CD14-positive monocyte (primary cell): ENCODE results near the gene LARP6. TPM values are rescaled to one million over a fixed set of nuclear protein-coding genes. Genes with fewer than 3 reads are reported as not detected.

Experiments
- DNase-seq, 3 donors: peaks; one replicate each; pipeline ENCODE4 v3.0.0-alpha.2; 2011 to 2022
- H2AFZ ChIP-seq: 2 replicates; pipeline ENCODE4 v1.6.0; 2012; ENCODE audit warnings: mild to moderate bottlenecking, low read depth, low read length, inconsistent platforms; ENCODE audit not compliant: insufficient read depth, poor library complexity, severe bottlenecking
- H3K27ac ChIP-seq, 2 donors: 1 replicate in 1 of 2; 2 replicates in 1 of 2; pipeline ENCODE4 v1.5.1; 2012 to 2013; ENCODE audit warnings: low read length in 2 of 2, control low read depth in 1 of 2, inconsistent platforms in 1 of 2, low read depth in 1 of 2, mild to moderate bottlenecking in 1 of 2
- H3K27me3 ChIP-seq, 2 donors: one replicate each; pipeline versions ENCODE4 v1.6.0 to v1.6.1; 2011 to 2013; ENCODE audit warnings: low read length in 2 of 2; ENCODE audit not compliant: control insufficient read depth in 2 of 2, insufficient read depth in 2 of 2
- H3K36me3 ChIP-seq, 2 donors: replicated peaks in 1 of 2; 1 replicate in 1 of 2; 2 replicates in 1 of 2; pipeline versions ENCODE4 v1.5.1 to v1.6.1; 2012 to 2013; ENCODE audit warnings: low read length in 2 of 2, control low read depth in 1 of 2, inconsistent platforms in 1 of 2, mild to moderate bottlenecking in 1 of 2; ENCODE audit not compliant: insufficient read depth in 2 of 2, control insufficient read depth in 1 of 2
- H3K4me1 ChIP-seq, 2 donors: 1 replicate in 1 of 2; 2 replicates in 1 of 2; pipeline versions ENCODE4 v1.5.1 to v1.6.1; 2012 to 2013; ENCODE audit warnings: low read length in 2 of 2, control low read depth in 1 of 2, inconsistent platforms in 1 of 2, mild to moderate bottlenecking in 1 of 2, moderate library complexity in 1 of 2; ENCODE audit not compliant: insufficient read depth in 2 of 2, control insufficient read depth in 1 of 2
- H3K4me2 ChIP-seq: replicated peaks from 2 replicates; pipeline ENCODE3; 2012; ENCODE audit warnings: low read length, moderate library complexity, mild to moderate bottlenecking; ENCODE audit not compliant: poor library complexity, severe bottlenecking; ENCODE audit errors: extremely low read depth
- H3K4me3 ChIP-seq, 3 experiments: fragments of 200-600 bp in 1 of 3; sonication (generic) in 1 of 3; replicated peaks in 1 of 3; 1 replicate in 2 of 3; 2 replicates in 1 of 3; pipeline ENCODE4 v1.5.1; 2011 to 2013; ENCODE audit warnings: low read length in 3 of 3, mild to moderate bottlenecking in 3 of 3, control low read depth in 2 of 3, low read depth in 2 of 3, inconsistent platforms in 1 of 3, moderate library complexity in 1 of 3
- H3K79me2 ChIP-seq: 2 replicates; pipeline ENCODE4 v1.6.0; 2012; ENCODE audit warnings: mild to moderate bottlenecking, control low read depth, inconsistent platforms, low read length, moderate library complexity; ENCODE audit not compliant: insufficient read depth
- H3K9ac ChIP-seq: 2 replicates; pipeline ENCODE4 v1.6.0; 2017; ENCODE audit warnings: low read length, mild to moderate bottlenecking; ENCODE audit not compliant: insufficient read depth, poor library complexity, severe bottlenecking
- H3K9me3 ChIP-seq, 2 donors: replicated peaks in 1 of 2; 1 replicate in 1 of 2; 2 replicates in 1 of 2; pipeline versions ENCODE4 v1.5.1 to v1.6.1; 2012 to 2013; ENCODE audit warnings: low read length in 2 of 2, control low read depth in 1 of 2; ENCODE audit not compliant: control insufficient read depth in 1 of 2, insufficient read depth in 1 of 2
- H4K20me1 ChIP-seq: 2 replicates; pipeline ENCODE4 v1.6.0; 2012; ENCODE audit warnings: mild to moderate bottlenecking, low read length, control low read depth, moderate library complexity; ENCODE audit not compliant: insufficient read depth
- H3K27ac Mint-ChIP-seq, 7 donors: one replicate each; pipeline ENCODE4 v1.8.0; 2020; ENCODE audit warnings: mild to moderate bottlenecking in 7 of 7, mixed read lengths in 7 of 7, moderate library complexity in 6 of 7, inconsistent platforms in 2 of 7
- H3K27me3 Mint-ChIP-seq, 3 donors: one replicate each; pipeline ENCODE4 v1.8.0; 2021 to 2022; ENCODE audit warnings: low read depth in 3 of 3, mild to moderate bottlenecking in 3 of 3, mixed read lengths in 3 of 3, moderate library complexity in 3 of 3, inconsistent platforms in 1 of 3
- H3K36me3 Mint-ChIP-seq, 2 donors: one replicate each; pipeline ENCODE4 v1.8.0; 2020; ENCODE audit warnings: mixed read lengths in 2 of 2, inconsistent platforms in 1 of 2, mild to moderate bottlenecking in 1 of 2
- H3K4me1 Mint-ChIP-seq: one replicate; pipeline ENCODE4 v1.8.0; 2020; ENCODE audit warnings: mild to moderate bottlenecking, mixed read lengths
- H3K4me3 Mint-ChIP-seq, 2 donors: one replicate each; pipeline ENCODE4 v1.8.0; 2020; ENCODE audit warnings: mild to moderate bottlenecking in 2 of 2, mixed read lengths in 2 of 2, moderate library complexity in 1 of 2
- H3K9me3 Mint-ChIP-seq, 7 donors: one replicate each; pipeline ENCODE4 v1.8.0; 2020 to 2022; ENCODE audit warnings: mixed read lengths in 7 of 7, mild to moderate bottlenecking in 6 of 7, moderate library complexity in 6 of 7, inconsistent platforms in 2 of 7
- WGBS: methylation state at CpG from one replicate; pipeline ENCODE4 v1.1.5; 2013; ENCODE audit warnings: missing lambda C conversion rate; ENCODE audit not compliant: insufficient coverage; 5-methylcytosine and 5-hydroxymethylcytosine counted together
- intact Hi-C, 2 donors: fragments of 100-400 bp; cut with micrococcal nuclease; formaldehyde crosslinking; loops; one replicate each; pipeline versions ENCODE4 v1.15.0 to v1.15.1; 2023
- polyA plus RNA-seq, 3 donors: library from polyadenylated mRNA; depleted of rRNA in 1 of 3; unstranded in 2 of 3; stranded (reverse) in 1 of 3; fragments of 300-500 nt in 2 of 3; fragments of >200 nt in 1 of 3; fragmentation: Illumina TruSeq in 2 of 3; gene quantifications; 1 replicate in 2 of 3; 2 replicates in 1 of 3; pipeline ENCODE4 v1.2.3, GENCODE V29; 2012 to 2021
- TF ChIP-seq, protein P1 (sequence below): fragments of 200-600 bp; IDR thresholded peaks from one replicate; pipeline ENCODE4 v1.8.0; 2022; ENCODE audit warnings: antibody characterized with exemption, mild to moderate bottlenecking

Gene LARP6
- polyA plus RNA-seq, 3 donors = not detected

DNA sequence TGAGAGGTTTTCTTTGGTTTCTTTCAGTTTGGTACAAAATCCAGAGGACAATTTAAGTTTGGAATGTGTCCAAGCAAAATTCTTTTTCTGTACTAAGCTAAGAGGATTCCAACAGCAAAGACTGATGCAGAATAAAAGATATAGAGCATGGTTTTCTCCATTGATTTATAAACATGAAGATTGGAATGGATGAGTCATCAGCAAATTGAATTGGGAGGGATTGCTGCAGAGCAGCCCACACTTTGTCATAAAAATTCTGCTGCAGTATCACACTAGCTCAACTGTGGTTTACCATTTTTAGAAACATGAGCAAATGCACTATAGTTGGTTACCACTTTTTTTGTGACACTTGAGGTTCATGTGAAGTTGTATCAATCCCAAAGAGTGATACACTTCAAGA is 16.1 kb upstream of the LARP6 start:
- Mint-ChIP-seq H3K9me3 (peaks cover 0 to 6% (median 2%) of the 10 kb centered on the region in 7 donors), H3K27me3 (peaks cover 6 to 14% (median 11%) of the 10 kb centered on the region in 3 donors), H3K27ac (no peak overlapping the region), H3K4me1 (no peaks in the 10 kb centered on the region), H3K36me3 (no peaks in the 10 kb centered on the region), H3K4me3 (no peak overlapping the region)
- Histone ChIP-seq H3K4me3 (no peak overlapping the region), H3K4me2 (no peak overlapping the region), H4K20me1 (no peaks in the 10 kb centered on the region), H3K27ac (no peak overlapping the region), H3K36me3 (no peaks in the 10 kb centered on the region), H3K27me3 (peaks cover 2 to 10% of the 10 kb centered on the region in 2 donors), H3K9ac (no peak overlapping the region), H3K4me1 (no peaks in the 10 kb centered on the region), H3K79me2 (no peaks in the 10 kb centered on the region), H2AFZ (no peak overlapping the region), H3K9me3 (no peaks in the 10 kb centered on the region)
- intact Hi-C loops = no loop called here
- no peak for DNase-seq
- TF ChIP-seq, protein P1, sequence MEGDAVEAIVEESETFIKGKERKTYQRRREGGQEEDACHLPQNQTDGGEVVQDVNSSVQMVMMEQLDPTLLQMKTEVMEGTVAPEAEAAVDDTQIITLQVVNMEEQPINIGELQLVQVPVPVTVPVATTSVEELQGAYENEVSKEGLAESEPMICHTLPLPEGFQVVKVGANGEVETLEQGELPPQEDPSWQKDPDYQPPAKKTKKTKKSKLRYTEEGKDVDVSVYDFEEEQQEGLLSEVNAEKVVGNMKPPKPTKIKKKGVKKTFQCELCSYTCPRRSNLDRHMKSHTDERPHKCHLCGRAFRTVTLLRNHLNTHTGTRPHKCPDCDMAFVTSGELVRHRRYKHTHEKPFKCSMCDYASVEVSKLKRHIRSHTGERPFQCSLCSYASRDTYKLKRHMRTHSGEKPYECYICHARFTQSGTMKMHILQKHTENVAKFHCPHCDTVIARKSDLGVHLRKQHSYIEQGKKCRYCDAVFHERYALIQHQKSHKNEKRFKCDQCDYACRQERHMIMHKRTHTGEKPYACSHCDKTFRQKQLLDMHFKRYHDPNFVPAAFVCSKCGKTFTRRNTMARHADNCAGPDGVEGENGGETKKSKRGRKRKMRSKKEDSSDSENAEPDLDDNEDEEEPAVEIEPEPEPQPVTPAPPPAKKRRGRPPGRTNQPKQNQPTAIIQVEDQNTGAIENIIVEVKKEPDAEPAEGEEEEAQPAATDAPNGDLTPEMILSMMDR = no peak

GRCh38 chr15:70869346-70869745 is 15.4 kb upstream of the LARP6 start:
- Histone ChIP-seq H3K27me3 (peaks cover 2 to 10% of the 10 kb centered on the region in 2 donors), H3K9ac (no peak overlapping the region), H3K36me3 (no peaks in the 10 kb centered on the region), H3K27ac (no peak overlapping the region), H3K9me3 (no peaks in the 10 kb centered on the region), H3K4me3 (no peak overlapping the region), H3K4me2 (no peak overlapping the region), H4K20me1 (no peaks in the 10 kb centered on the region), H3K4me1 (no peaks in the 10 kb centered on the region), H2AFZ (no peak overlapping the region), H3K79me2 (no peaks in the 10 kb centered on the region)
- no CpG with 5 or more reads among the region's 3 CpGs for WGBS
- Mint-ChIP-seq H3K27ac (no peak overlapping the region), H3K27me3 (peaks cover 5 to 11% (median 11%) of the 10 kb centered on the region in 3 donors), H3K36me3 (no peaks in the 10 kb centered on the region), H3K4me3 (no peak overlapping the region), H3K9me3 (peaks cover 0 to 6% (median 2%) of the 10 kb centered on the region in 7 donors), H3K4me1 (no peaks in the 10 kb centered on the region)
- intact Hi-C loops = no loop called here
- TF ChIP-seq, protein P1 = no peak
- no peak for DNase-seq
